HEK293T (cell line): ENCODE results near the gene SGCA.

ENCODE experiments used
- CTCF ChIA-PET: fragments of 350-600 bp; formaldehyde crosslinking; extraction: SDS; loops from one replicate; lab custom pipeline; 2021; ENCODE audit warnings: antibody characterized with exemption, inconsistent platforms; lab: Yijun Ruan, JAX
- POLR2A ChIA-PET: fragments of 350-600 bp; formaldehyde crosslinking; extraction: SDS; loops from one replicate; lab custom pipeline; 2020; ENCODE audit warnings: antibody characterized with exemption, inconsistent platforms; lab: Yijun Ruan, JAX
- DNase-seq: peaks from one replicate; pipeline ENCODE4 v3.0.0; 2012; ENCODE audit warnings: mixed read lengths; ENCODE audit errors: extremely low spot score
- ARNT ChIP-seq: fragments of 450-650 bp; IDR thresholded peaks from 2 replicates; pipeline ENCODE4 v1.6.1; 2017; ENCODE audit warnings: mild to moderate bottlenecking
- BHLHE40 ChIP-seq: fragments of 450-650 bp; IDR thresholded peaks from 2 replicates; pipeline ENCODE4 v1.6.1; 2016; ENCODE audit warnings: mild to moderate bottlenecking, moderate library complexity, borderline replicate concordance
- CTBP1 ChIP-seq: fragments of 450-650 bp; IDR thresholded peaks from 2 replicates; pipeline ENCODE4 v1.6.1; 2016; ENCODE audit warnings: borderline replicate concordance
- ELF4 ChIP-seq: fragments of 450-650 bp; IDR thresholded peaks from 2 replicates; pipeline ENCODE4 v1.6.1; 2017; ENCODE audit warnings: antibody characterized with exemption
- FOXA1 ChIP-seq: fragments of 450-650 bp; IDR thresholded peaks from 2 replicates; pipeline ENCODE4 v1.6.1; 2016; ENCODE audit warnings: mild to moderate bottlenecking
- FOXK2 ChIP-seq: fragments of 450-650 bp; IDR thresholded peaks from 2 replicates; pipeline ENCODE4 v1.6.1; 2016; ENCODE audit warnings: mild to moderate bottlenecking
- FOXM1 ChIP-seq: fragments of 450-650 bp; IDR thresholded peaks from 2 replicates; pipeline ENCODE4 v1.6.1; 2017; ENCODE audit warnings: mild to moderate bottlenecking, borderline replicate concordance
- HDGF ChIP-seq: fragments of 450-650 bp; IDR thresholded peaks from 2 replicates; pipeline ENCODE4 v1.6.1; 2017; ENCODE audit warnings: antibody characterized with exemption, borderline replicate concordance
- L3MBTL2 ChIP-seq: fragments of 450-650 bp; conservative IDR thresholded peaks from 2 replicates; pipeline ENCODE4 v1.6.1; 2016; ENCODE audit warnings: mild to moderate bottlenecking
- LEF1 ChIP-seq: fragments of 450-650 bp; IDR thresholded peaks from 2 replicates; pipeline ENCODE4 v1.6.1; 2017; ENCODE audit warnings: mild to moderate bottlenecking, borderline replicate concordance
- NFRKB ChIP-seq: fragments of 450-650 bp; IDR thresholded peaks from 2 replicates; pipeline ENCODE4 v1.6.1; 2016; ENCODE audit warnings: mild to moderate bottlenecking, moderate library complexity
- PKNOX1 ChIP-seq: fragments of 450-650 bp; IDR thresholded peaks from 2 replicates; pipeline ENCODE4 v1.6.1; 2016
- SP1 ChIP-seq: fragments of 450-650 bp; IDR thresholded peaks from 2 replicates; pipeline ENCODE4 v1.6.1; 2017
- SUZ12 ChIP-seq: fragments of 450-650 bp; IDR thresholded peaks from 2 replicates; pipeline ENCODE4 v1.6.1; 2016; ENCODE audit warnings: mild to moderate bottlenecking
- TARDBP ChIP-seq: fragments of 450-650 bp; IDR thresholded peaks from 2 replicates; pipeline ENCODE4 v1.6.1; 2016
- ZNF384 ChIP-seq: fragments of 450-650 bp; IDR thresholded peaks from 2 replicates; pipeline ENCODE4 v1.6.1; 2016

SGCA gene

GRCh38 chr17:50170662-50171370 lies 5.0 kb downstream of the SGCA start:
- no peak for DNase-seq
- TF ChIP-seq ARNT, result no peak
- TF ChIP-seq NFRKB, result no peak
- no peak for TF ChIP-seq FOXM1
- no peak for TF ChIP-seq HDGF
- no peak for TF ChIP-seq LEF1
- TF ChIP-seq CTBP1, result no peak
- TF ChIP-seq L3MBTL2, result no peak
- TF ChIP-seq FOXK2, result no peak
- no peak for TF ChIP-seq ELF4
- TF ChIP-seq BHLHE40, result no peak
- no peak for TF ChIP-seq ZNF384
- no peak for TF ChIP-seq SUZ12
- TF ChIP-seq TARDBP, result no peak
- TF ChIP-seq FOXA1, result no peak
- no peak for TF ChIP-seq SP1
- no peak for TF ChIP-seq PKNOX1
- CTCF ChIA-PET, result interaction anchor here (1.9 kb wide), 1 partner anchor 29 kb away, joined by 13 read pairs; no protein-coding TSS in a partner anchor
- POLR2A ChIA-PET, result interaction anchor here (1.2 to 2.2 kb wide), 2 partner anchors 10 to 19 kb away, joined by 3 to 9 read pairs; no protein-coding TSS in a partner anchor

GRCh38 chr17:50171371-50172071 lies 5.7 kb downstream of the SGCA start:
- CTCF ChIA-PET, result no interaction called here
- DNase-seq, result no peak
- POLR2A ChIA-PET, result interaction anchor here (1.2 to 2.2 kb wide), 2 partner anchors 10 to 20 kb away, joined by 3 to 9 read pairs; no protein-coding TSS in a partner anchor
- TF ChIP-seq CTBP1 (no peak), SUZ12 (no peak), LEF1 (no peak), BHLHE40 (no peak), ELF4 (no peak), FOXM1 (no peak), HDGF (no peak), PKNOX1 (no peak), FOXK2 (no peak)

GRCh38 chr17:50172130-50172529 lies 6.3 kb downstream of the SGCA start:
- DNase-seq, result no peak
- POLR2A ChIA-PET, result interaction anchor here (0.9 to 2.1 kb wide), 2 partner anchors 11 to 25 kb away, joined by 3 to 12 read pairs; no protein-coding TSS in a partner anchor
- TF ChIP-seq L3MBTL2 (no peak), SUZ12 (no peak), PKNOX1 (no peak), HDGF (no peak), FOXK2 (no peak), CTBP1 (no peak), BHLHE40 (no peak), TARDBP (no peak), ELF4 (no peak), LEF1 (no peak), ZNF384 (no peak), FOXA1 (no peak), ARNT (no peak), SP1 (no peak), NFRKB (no peak)
- CTCF ChIA-PET, result interaction anchor here (1.5 to 2.0 kb wide), 3 partner anchors 20 to 122 kb away, joined by 3 to 7 read pairs (median 6); no protein-coding TSS in a partner anchor

- ChIA-PET CTCF (interaction anchor here (0.7 to 2.0 kb wide), 8 partner anchors 12 to 328 kb away, joined by 3 to 7 read pairs (median 4); no protein-coding TSS in a partner anchor), POLR2A (interaction anchor here (0.9 to 2.1 kb wide), 2 partner anchors 12 to 24 kb away, joined by 3 to 12 read pairs; no protein-coding TSS in a partner anchor)
- TF ChIP-seq LEF1, result no peak
- no peak for TF ChIP-seq L3MBTL2
- TF ChIP-seq FOXK2, result no peak
- no peak for TF ChIP-seq CTBP1
- TF ChIP-seq TARDBP, result no peak
- TF ChIP-seq SUZ12, result no peak
- no peak for TF ChIP-seq ZNF384
- TF ChIP-seq ARNT, result no peak
- TF ChIP-seq BHLHE40, result no peak
- no peak for TF ChIP-seq ELF4
- TF ChIP-seq SP1, result no peak
- TF ChIP-seq HDGF, result no peak
- no peak for TF ChIP-seq NFRKB
- TF ChIP-seq PKNOX1, result no peak
- no peak for TF ChIP-seq FOXM1
- no peak for DNase-seq
Observed at GRCh38 chr17:50172936-50173334, 7.1 kb downstream of the SGCA start.
